ENCODE data around the gene MECP2. TPM values are rescaled to one million over a fixed set of nuclear protein-coding genes. Genes with fewer than 3 reads are reported as not detected.

The MECP2 gene
- total RNA-seq, 2 donors from 2014 or later: 34.4 to 35.3 TPM

DNA sequence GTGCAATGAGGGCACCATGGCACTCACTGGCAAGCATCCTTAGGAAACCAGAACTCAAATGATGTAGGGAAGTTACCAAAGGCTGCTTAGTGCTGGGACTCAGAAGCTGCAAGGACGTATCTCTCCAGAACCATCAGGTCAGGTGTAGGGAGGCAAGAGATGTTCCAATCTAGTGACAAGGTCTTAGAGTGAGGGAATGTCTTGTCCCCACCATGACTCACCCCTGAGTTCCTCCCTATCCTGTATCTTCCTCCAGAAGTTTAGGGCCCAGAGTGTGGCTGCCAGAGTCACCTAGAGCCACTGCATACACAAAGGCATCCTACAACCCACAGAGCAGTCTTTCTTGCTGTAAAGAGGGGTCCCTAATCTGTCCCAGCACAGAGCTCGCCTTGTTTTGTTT, 63.7 kb downstream of the MECP2 start:
- 88% methylated on average over 2 of the region's 2 CpGs; no CpG with 5 or more reads in 1 of the 2 experiments for WGBS, 2 experiments (ENCODE audit: insufficient coverage in 1 of 2, insufficient read length in 1 of 2)
- peaks cover 71% of the 10 kb centered on the region for H3K9me3 Mint-ChIP-seq

DNA sequence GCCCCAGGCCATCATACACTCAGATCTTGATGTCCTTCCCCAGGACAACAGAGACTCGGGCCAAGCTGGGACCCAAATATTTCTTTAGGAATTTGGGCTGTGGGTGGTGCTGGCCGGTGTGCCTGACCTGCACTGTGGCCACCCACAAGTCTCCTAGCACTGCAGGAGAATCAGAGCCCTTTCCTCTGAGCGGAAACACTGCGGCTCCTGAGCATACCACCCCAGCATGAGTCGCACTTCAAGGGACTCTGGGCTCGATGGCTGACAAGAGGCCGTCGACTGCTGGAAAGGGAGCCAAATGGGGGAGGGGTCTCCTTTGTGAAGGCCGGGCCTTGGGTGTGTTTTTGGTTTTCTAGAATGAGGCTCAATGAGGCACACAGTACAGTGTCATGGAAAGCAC, 64.9 kb downstream of the MECP2 start:
- Histone ChIP-seq H3K27me3 (ENCODE audit: control insufficient read depth, insufficient read depth, low read length, poor library complexity, severe bottlenecking) (no peaks in the 10 kb centered on the region), H3K9me3 (ENCODE audit: control insufficient read depth, low read length) (no peaks in the 10 kb centered on the region), H3K4me3 (ENCODE audit: low read length) (no peak overlapping the region), H3K4me1 (ENCODE audit: control insufficient read depth, insufficient read depth, low read length) (no peaks in the 10 kb centered on the region), H3K36me3 (ENCODE audit: control insufficient read depth, insufficient read depth, low read length) (peaks cover 8% of the 10 kb centered on the region), H3K27ac (ENCODE audit: low read depth, low read length) (no peak overlapping the region), H3K9ac (ENCODE audit: extremely low read depth, low read length, poor library complexity, severe bottlenecking) (no peak overlapping the region)
- Mint-ChIP-seq H3K27me3 (ENCODE audit: insufficient read depth) (no peaks in the 10 kb centered on the region), H3K36me3 (ENCODE audit: low read depth) (peaks cover 38% of the 10 kb centered on the region), H3K4me3 (no peak overlapping the region), H3K9me3 (peaks cover 74% of the 10 kb centered on the region), H3K27ac (peak overlapping the region; percentile 44), H3K4me1 (peaks cover 7% of the 10 kb centered on the region)
- WGBS, 2 experiments (ENCODE audit: insufficient coverage in 1 of 2, insufficient read length in 1 of 2): 68% methylated on average over 9 of the region's 9 CpGs; no CpG with 5 or more reads in 1 of the 2 experiments
- TF ChIP-seq, protein P1, sequence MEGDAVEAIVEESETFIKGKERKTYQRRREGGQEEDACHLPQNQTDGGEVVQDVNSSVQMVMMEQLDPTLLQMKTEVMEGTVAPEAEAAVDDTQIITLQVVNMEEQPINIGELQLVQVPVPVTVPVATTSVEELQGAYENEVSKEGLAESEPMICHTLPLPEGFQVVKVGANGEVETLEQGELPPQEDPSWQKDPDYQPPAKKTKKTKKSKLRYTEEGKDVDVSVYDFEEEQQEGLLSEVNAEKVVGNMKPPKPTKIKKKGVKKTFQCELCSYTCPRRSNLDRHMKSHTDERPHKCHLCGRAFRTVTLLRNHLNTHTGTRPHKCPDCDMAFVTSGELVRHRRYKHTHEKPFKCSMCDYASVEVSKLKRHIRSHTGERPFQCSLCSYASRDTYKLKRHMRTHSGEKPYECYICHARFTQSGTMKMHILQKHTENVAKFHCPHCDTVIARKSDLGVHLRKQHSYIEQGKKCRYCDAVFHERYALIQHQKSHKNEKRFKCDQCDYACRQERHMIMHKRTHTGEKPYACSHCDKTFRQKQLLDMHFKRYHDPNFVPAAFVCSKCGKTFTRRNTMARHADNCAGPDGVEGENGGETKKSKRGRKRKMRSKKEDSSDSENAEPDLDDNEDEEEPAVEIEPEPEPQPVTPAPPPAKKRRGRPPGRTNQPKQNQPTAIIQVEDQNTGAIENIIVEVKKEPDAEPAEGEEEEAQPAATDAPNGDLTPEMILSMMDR (conservative IDR thresholded peaks at IDR 0.05): no peak
- peak; percentile 72 for DNase-seq

More for the DNA sequence above, 63.7 kb downstream of the MECP2 start:
- H3K4me1 ChIP-seq (ENCODE audit: control insufficient read depth, insufficient read depth, low read length): no peaks in the 10 kb centered on the region
- H3K27ac ChIP-seq (ENCODE audit: low read depth, low read length): no peak overlapping the region
- no peak for DNase-seq
- Mint-ChIP-seq H3K27ac (no peak overlapping the region), H3K27me3 (ENCODE audit: insufficient read depth) (no peaks in the 10 kb centered on the region), H3K4me3 (no peak overlapping the region), H3K4me1 (peaks cover 7% of the 10 kb centered on the region), H3K36me3 (ENCODE audit: low read depth) (peaks cover 33% of the 10 kb centered on the region)
- H3K9ac ChIP-seq (ENCODE audit: extremely low read depth, low read length, poor library complexity, severe bottlenecking): no peak overlapping the region
- H3K4me3 ChIP-seq (ENCODE audit: low read length): no peak overlapping the region
- H3K9me3 ChIP-seq (ENCODE audit: control insufficient read depth, low read length): no peaks in the 10 kb centered on the region
- TF ChIP-seq, protein P1 (conservative IDR thresholded peaks at IDR 0.05): no peak
- H3K27me3 ChIP-seq (ENCODE audit: control insufficient read depth, insufficient read depth, low read length, poor library complexity, severe bottlenecking): no peaks in the 10 kb centered on the region
- H3K36me3 ChIP-seq (ENCODE audit: control insufficient read depth, insufficient read depth, low read length): peaks cover 4% of the 10 kb centered on the region

DNA sequence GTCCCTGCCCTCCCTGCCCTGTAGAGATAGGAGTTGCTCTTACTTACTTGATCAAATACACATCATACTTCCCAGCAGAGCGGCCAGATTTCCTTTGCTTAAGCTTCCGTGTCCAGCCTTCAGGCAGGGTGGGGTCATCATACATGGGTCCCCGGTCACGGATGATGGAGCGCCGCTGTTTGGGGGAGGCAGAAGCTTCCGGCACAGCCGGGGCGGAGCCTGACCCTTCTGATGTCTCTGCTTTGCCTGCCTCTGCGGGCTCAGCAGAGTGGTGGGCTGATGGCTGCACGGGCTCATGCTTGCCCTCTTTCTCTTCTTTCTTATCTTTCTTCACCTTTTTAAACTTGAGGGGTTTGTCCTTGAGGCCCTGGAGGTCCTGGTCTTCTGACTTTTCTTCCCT, 65.4 kb downstream of the MECP2 start:
- H3K4me1 Mint-ChIP-seq: peaks cover 7% of the 10 kb centered on the region
- peaks cover 74% of the 10 kb centered on the region for H3K9me3 Mint-ChIP-seq
- H3K27ac Mint-ChIP-seq: peak overlapping the region; percentile 44
- H3K9ac ChIP-seq (ENCODE audit: extremely low read depth, low read length, poor library complexity, severe bottlenecking): no peak overlapping the region
- TF ChIP-seq, protein P1 (conservative IDR thresholded peaks at IDR 0.05): no peak
- 88 to 90% methylated on average over 2 to 11 of the region's 11 CpGs for WGBS, 2 experiments (ENCODE audit: insufficient coverage in 1 of 2, insufficient read length in 1 of 2)
- H3K27ac ChIP-seq (ENCODE audit: low read depth, low read length): no peak overlapping the region
- H3K27me3 Mint-ChIP-seq (ENCODE audit: insufficient read depth): no peaks in the 10 kb centered on the region
- H3K4me1 ChIP-seq (ENCODE audit: control insufficient read depth, insufficient read depth, low read length): no peaks in the 10 kb centered on the region
- no peak for DNase-seq
- H3K36me3 Mint-ChIP-seq (ENCODE audit: low read depth): peaks cover 40% of the 10 kb centered on the region
- H3K9me3 ChIP-seq (ENCODE audit: control insufficient read depth, low read length): no peaks in the 10 kb centered on the region
- peaks cover 11% of the 10 kb centered on the region for H3K36me3 ChIP-seq (ENCODE audit: control insufficient read depth, insufficient read depth, low read length)
- no peak overlapping the region for H3K4me3 Mint-ChIP-seq
- H3K4me3 ChIP-seq (ENCODE audit: low read length): no peak overlapping the region
- H3K27me3 ChIP-seq (ENCODE audit: control insufficient read depth, insufficient read depth, low read length, poor library complexity, severe bottlenecking): no peaks in the 10 kb centered on the region

Measured in endodermal cell (in vitro differentiated cells).